GM12878 (cell line): ENCODE data around the gene RERE. TPM values are rescaled to one million over a fixed set of nuclear protein-coding genes. Genes with fewer than 3 reads are reported as not detected.

Source experiments
- ATAC-seq: fragments of 200-7000 bp; cut with Tn5 transposase; 3 replicates; pipeline ENCODE4 v1.9.1; 2020; ENCODE audit warnings: mild to moderate bottlenecking, moderate library complexity
- BruUV-seq: library from RNA; stranded (reverse); fragments of 400-500 nt; replicated peaks from 2 replicates; lab custom pipeline; 2021; lab: Mats Ljungman, UMichigan
- CTCF ChIA-PET: fragments of 300-600 bp; sonication (Branson Sonifier 250); formaldehyde crosslinking; extraction: SDS; loops from one replicate; lab custom pipeline; 2021; ENCODE audit warnings: inconsistent platforms; lab: Yijun Ruan, JAX
- POLR2A ChIA-PET: fragments of 350-600 bp; formaldehyde crosslinking; extraction: SDS; loops from one replicate; lab custom pipeline; 2021; ENCODE audit warnings: inconsistent platforms; lab: Charles Lee
- RAD21 ChIA-PET: fragments of 300-600 bp; sonication (Branson Sonifier 250); formaldehyde crosslinking; loops from one replicate; lab custom pipeline; 2023; ENCODE audit warnings: antibody characterized with exemption; ENCODE audit not compliant: unreplicated experiment; lab: Charles Lee
- SMC1A ChIA-PET: fragments of 300-600 bp; sonication (Branson Sonifier 250); formaldehyde crosslinking; loops from one replicate; lab custom pipeline; 2023; ENCODE audit not compliant: unreplicated experiment, uncharacterized antibody; lab: Charles Lee
- DNase-seq: peaks from one replicate; pipeline ENCODE4 v3.0.0-alpha.2; 2011; ENCODE audit warnings: low read depth, low spot score
- FAIRE-seq: peaks from 3 replicates; lab custom pipeline; 2011; peaks lifted over from hg19 to GRCh38; lab: Jason Lieb, UNC
- H2AFZ ChIP-seq: 2 replicates; pipeline ENCODE4 v1.6.0; 2011; ENCODE audit warnings: low read depth, low read length, control low read depth; ENCODE audit not compliant: control insufficient read depth
- H3K27ac ChIP-seq: 2 replicates; pipeline ENCODE4 v1.5.1; 2011; ENCODE audit warnings: control low read depth; ENCODE audit not compliant: control insufficient read depth, insufficient read depth
- H3K27me3 ChIP-seq, 2 experiments: replicated peaks in 1 of 2; 2 replicates each; pipeline versions ENCODE4 v1.6.0 to v1.6.1; 2011; ENCODE audit warnings: low read length in 1 of 2; ENCODE audit not compliant: control insufficient read depth in 2 of 2, insufficient read depth in 2 of 2
- H3K36me3 ChIP-seq, 2 experiments: 2 replicates each; pipeline ENCODE4 v1.5.1; 2011; ENCODE audit warnings: low read length in 1 of 2; ENCODE audit not compliant: control insufficient read depth in 2 of 2, insufficient read depth in 2 of 2
- H3K4me1 ChIP-seq: 2 replicates; pipeline ENCODE4 v1.6.1; 2011; ENCODE audit warnings: mild to moderate bottlenecking, low read length, moderate library complexity, mixed read lengths; ENCODE audit not compliant: control insufficient read depth, insufficient read depth
- H3K4me2 ChIP-seq: 2 replicates; pipeline ENCODE4 v1.6.0; 2011; ENCODE audit warnings: control low read depth; ENCODE audit not compliant: control insufficient read depth, insufficient read depth
- H3K4me3 ChIP-seq: fragments of 200-600 bp; sonication (generic); 2 replicates; pipeline ENCODE4 v1.5.1; 2016
- H3K79me2 ChIP-seq: 2 replicates; pipeline ENCODE4 v1.6.0; 2011; ENCODE audit warnings: low read length; ENCODE audit not compliant: control insufficient read depth, insufficient read depth
- H3K9ac ChIP-seq: 2 replicates; pipeline ENCODE4 v1.8.0; 2011; ENCODE audit warnings: low read length, control low read depth, mixed read lengths; ENCODE audit not compliant: control insufficient read depth, insufficient read depth
- H3K9me3 ChIP-seq: replicated peaks from 3 replicates; pipeline ENCODE4 v1.5.1; 2011; ENCODE audit warnings: mild to moderate bottlenecking, low read length; ENCODE audit not compliant: control insufficient read depth, insufficient read depth
- H4K20me1 ChIP-seq: 2 replicates; pipeline ENCODE4 v1.6.0; 2011; ENCODE audit not compliant: control insufficient read depth, insufficient read depth
- IKZF2 ChIP-seq, 2 experiments: fragments of 450-650 bp; IDR thresholded peaks; 2 replicates each; pipeline ENCODE4 v1.6.1; 2017; ENCODE audit warnings: mild to moderate bottlenecking in 2 of 2, moderate library complexity in 2 of 2
- MXI1 ChIP-seq: fragments of 150-350 bp; IDR thresholded peaks from 2 replicates; pipeline ENCODE4 v1.6.1; 2011; ENCODE audit warnings: low read depth, mild to moderate bottlenecking, inconsistent platforms, low read length, improper control_type of control experiment
- PRDM15 ChIP-seq: fragments of 450-650 bp; formaldehyde crosslinking; IDR thresholded peaks from 2 replicates; pipeline ENCODE4 v1.4.0; 2020; ENCODE audit warnings: mild to moderate bottlenecking, moderate library complexity
- SMAD5 ChIP-seq: IDR thresholded peaks from 2 replicates; pipeline ENCODE4 v1.6.1; 2016; ENCODE audit warnings: antibody characterized with exemption, low read depth
- SPI1 ChIP-seq: IDR thresholded peaks from 2 replicates; pipeline ENCODE4 v1.6.1; 2011; ENCODE audit warnings: low read depth, mild to moderate bottlenecking, low read length, moderate library complexity, borderline replicate concordance; ENCODE audit not compliant: insufficient read depth
- TAF1 ChIP-seq: IDR thresholded peaks from 2 replicates; pipeline ENCODE4 v1.6.1; 2011; ENCODE audit warnings: mild to moderate bottlenecking, low read depth, low read length, borderline replicate concordance
- TARDBP ChIP-seq: IDR thresholded peaks from 2 replicates; pipeline ENCODE4 v1.6.1; 2016; ENCODE audit warnings: borderline replicate concordance
- TCF12 ChIP-seq: IDR thresholded peaks from 2 replicates; pipeline ENCODE4 v1.6.1; 2011; ENCODE audit warnings: low read depth, mild to moderate bottlenecking, low read length
- WGBS: methylation state at CpG from one replicate; pipeline ENCODE4 v1.1.6; 2016; ENCODE audit warnings: low lambda C conversion rate; ENCODE audit not compliant: insufficient replicate concordance, insufficient coverage; ENCODE audit errors: missing lambda C conversion rate; 5-methylcytosine and 5-hydroxymethylcytosine counted together
- in situ Hi-C: fragments of 300-500 bp; cut with MboI; formaldehyde crosslinking; loops from 9 replicates; pipeline ENCODE4 v1.14.3; 2018; ENCODE audit warnings: mixed read lengths
- intact Hi-C: fragments of 100-400 bp; cut with micrococcal nuclease; formaldehyde crosslinking; loops from one replicate; pipeline ENCODE4 v1.14.2; 2022; ENCODE audit not compliant: unreplicated experiment
- polyA plus RNA-seq, 11 experiments: library from polyadenylated mRNA; depleted of rRNA in 4 of 11; unstranded in 6 of 11; stranded (reverse) in 5 of 11; fragments of >200 nt; fragmentation: Nextera tagmentation in 4 of 11; fragmentation: Illumina TruSeq in 1 of 11; extraction: Ambion mirVana in 4 of 11; extraction: Trizol in 1 of 11; gene quantifications; 1 replicate in 1 of 11; 2 replicates in 10 of 11; pipeline versions ENCODE4 v1.2.1 to v1.2.3, GENCODE V29; 2011 to 2016; ENCODE audit warnings: inconsistent platforms in 2 of 11, missing spikeins in 2 of 11, low read depth in 1 of 11
- total RNA-seq, 4 experiments: library from RNA; depleted of rRNA in 3 of 4; stranded (reverse); fragments of >200 nt in 3 of 4; fragmentation: Illumina TruSeq in 1 of 4; extraction: Trizol in 1 of 4; gene quantifications; 2 replicates each; pipeline versions ENCODE4 v1.2.1 to v1.2.3, GENCODE V29; 2013 to 2021
- TF ChIP-seq, protein P1 (sequence below): fragments of 450-650 bp; IDR thresholded peaks from 2 replicates; pipeline ENCODE4 v1.6.1; 2018; ENCODE audit warnings: borderline replicate concordance, mild to moderate bottlenecking; ENCODE audit not compliant: partially characterized antibody
- TF ChIP-seq, protein P2 (sequence below): fragments of 450-650 bp; IDR thresholded peaks from 2 replicates; pipeline ENCODE4 v1.6.1; 2017; ENCODE audit warnings: mild to moderate bottlenecking, moderate library complexity
- TF ChIP-seq, protein P3 (sequence below): IDR thresholded peaks from 2 replicates; pipeline ENCODE4 v1.6.1; 2012; ENCODE audit warnings: low read depth, low read length, improper control_type of control experiment

RERE gene
- total and polyA plus RNA-seq, 10 of the 15 experiments (the other 5 are each of a cell fraction or from before 2014, with no cell fraction given): 5.2 to 60.5 (median 20.2) TPM

DNA sequence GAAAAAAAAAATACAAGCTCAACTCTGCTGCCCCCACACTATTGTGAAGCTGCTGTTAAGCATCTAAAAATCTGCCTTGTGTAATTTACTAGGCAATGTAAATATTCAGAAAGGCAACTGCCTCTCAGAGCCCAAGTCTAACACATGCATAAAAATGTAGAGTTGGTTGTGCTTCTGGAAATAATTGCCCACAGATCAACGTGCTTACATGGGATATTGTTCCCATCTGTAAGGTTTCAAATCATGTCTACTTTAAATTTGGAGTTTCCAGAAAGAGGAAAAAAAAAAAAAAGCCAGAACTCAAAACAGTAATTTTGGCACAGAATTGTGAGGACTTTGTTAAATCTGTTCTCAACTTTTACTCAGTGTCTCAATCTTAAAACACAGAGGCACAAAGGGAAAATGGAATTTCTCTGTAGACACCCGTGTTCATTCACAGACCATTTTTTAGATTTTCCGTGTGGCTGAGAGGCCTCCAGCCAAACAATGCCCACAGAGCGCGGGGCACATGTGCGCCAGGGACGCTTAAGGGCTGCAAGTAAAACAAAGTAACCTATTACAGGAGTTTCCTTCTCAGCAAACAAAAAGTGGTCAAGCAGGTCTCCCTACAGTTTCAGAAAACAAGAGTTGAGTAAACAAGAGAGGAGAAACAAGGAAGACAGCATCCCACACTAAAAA lies 115.5 kb downstream of the RERE start:
- FAIRE-seq (peak; percentile 31), DNase-seq (no peak), ATAC-seq (peak; percentile 43)
- Histone ChIP-seq H4K20me1 (no peaks in the 10 kb centered on the region), H3K27me3 (no peaks in the 10 kb centered on the region), H3K4me2 (peak overlapping the region; percentile 64), H3K27ac (peak overlapping the region; percentile 69), H3K36me3 (no peaks in the 10 kb centered on the region), H3K9ac (peak overlapping the region; percentile 76), H3K9me3 (no peaks in the 10 kb centered on the region), H3K4me1 (no peaks in the 10 kb centered on the region; the same call in 1 of the 2 replicates), H3K79me2 (peaks cover 55% of the 10 kb centered on the region), H2AFZ (no peak overlapping the region; the same call in 1 of the 2 replicates), H3K4me3 (peak overlapping the region; percentile 57)
- BruUV-seq: TSS peak; percentile 98
- RAD21 ChIA-PET: interaction anchor here (0.9 to 4.4 kb wide), 14 partner anchors 11 to 147 kb away, joined by 3 to 19 read pairs (median 8); no protein-coding TSS in a partner anchor
- POLR2A ChIA-PET: interaction anchor here (0.6 to 3.1 kb wide), 9 partner anchors 11 to 536 kb away, joined by 3 to 17 read pairs (median 6); no protein-coding TSS in a partner anchor
- WGBS: 24% methylated on average over 7 of the region's 7 CpGs
- CTCF ChIA-PET: interaction anchor here (1.3 to 4.8 kb wide), 11 partner anchors 11 to 147 kb away, joined by 3 to 28 read pairs (median 9); no protein-coding TSS in a partner anchor
- SMC1A ChIA-PET: interaction anchor here (0.9 to 10.6 kb wide), 20 partner anchors 11 to 274 kb away, joined by 3 to 154 read pairs (median 6); no protein-coding TSS in a partner anchor
- intact Hi-C loops (loop anchor here (2.0 to 5.0 kb wide), 2 partner anchors 31 to 60 kb away; no protein-coding TSS in a partner anchor), in situ Hi-C loops (no loop called here)
- TF ChIP-seq, protein P1, sequence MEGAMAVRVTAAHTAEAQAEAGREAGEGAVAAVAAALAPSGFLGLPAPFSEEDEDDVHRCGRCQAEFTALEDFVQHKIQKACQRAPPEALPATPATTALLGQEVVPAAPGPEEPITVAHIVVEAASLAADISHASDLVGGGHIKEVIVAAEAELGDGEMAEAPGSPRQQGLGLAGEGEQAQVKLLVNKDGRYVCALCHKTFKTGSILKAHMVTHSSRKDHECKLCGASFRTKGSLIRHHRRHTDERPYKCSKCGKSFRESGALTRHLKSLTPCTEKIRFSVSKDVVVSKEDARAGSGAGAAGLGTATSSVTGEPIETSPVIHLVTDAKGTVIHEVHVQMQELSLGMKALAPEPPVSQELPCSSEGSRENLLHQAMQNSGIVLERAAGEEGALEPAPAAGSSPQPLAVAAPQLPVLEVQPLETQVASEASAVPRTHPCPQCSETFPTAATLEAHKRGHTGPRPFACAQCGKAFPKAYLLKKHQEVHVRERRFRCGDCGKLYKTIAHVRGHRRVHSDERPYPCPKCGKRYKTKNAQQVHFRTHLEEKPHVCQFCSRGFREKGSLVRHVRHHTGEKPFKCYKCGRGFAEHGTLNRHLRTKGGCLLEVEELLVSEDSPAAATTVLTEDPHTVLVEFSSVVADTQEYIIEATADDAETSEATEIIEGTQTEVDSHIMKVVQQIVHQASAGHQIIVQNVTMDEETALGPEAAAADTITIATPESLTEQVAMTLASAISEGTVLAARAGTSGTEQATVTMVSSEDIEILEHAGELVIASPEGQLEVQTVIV: no peak
- TF ChIP-seq SPI1: no peak
- TF ChIP-seq SMAD5: no peak
- TF ChIP-seq TARDBP: no peak
- TF ChIP-seq, protein P2, sequence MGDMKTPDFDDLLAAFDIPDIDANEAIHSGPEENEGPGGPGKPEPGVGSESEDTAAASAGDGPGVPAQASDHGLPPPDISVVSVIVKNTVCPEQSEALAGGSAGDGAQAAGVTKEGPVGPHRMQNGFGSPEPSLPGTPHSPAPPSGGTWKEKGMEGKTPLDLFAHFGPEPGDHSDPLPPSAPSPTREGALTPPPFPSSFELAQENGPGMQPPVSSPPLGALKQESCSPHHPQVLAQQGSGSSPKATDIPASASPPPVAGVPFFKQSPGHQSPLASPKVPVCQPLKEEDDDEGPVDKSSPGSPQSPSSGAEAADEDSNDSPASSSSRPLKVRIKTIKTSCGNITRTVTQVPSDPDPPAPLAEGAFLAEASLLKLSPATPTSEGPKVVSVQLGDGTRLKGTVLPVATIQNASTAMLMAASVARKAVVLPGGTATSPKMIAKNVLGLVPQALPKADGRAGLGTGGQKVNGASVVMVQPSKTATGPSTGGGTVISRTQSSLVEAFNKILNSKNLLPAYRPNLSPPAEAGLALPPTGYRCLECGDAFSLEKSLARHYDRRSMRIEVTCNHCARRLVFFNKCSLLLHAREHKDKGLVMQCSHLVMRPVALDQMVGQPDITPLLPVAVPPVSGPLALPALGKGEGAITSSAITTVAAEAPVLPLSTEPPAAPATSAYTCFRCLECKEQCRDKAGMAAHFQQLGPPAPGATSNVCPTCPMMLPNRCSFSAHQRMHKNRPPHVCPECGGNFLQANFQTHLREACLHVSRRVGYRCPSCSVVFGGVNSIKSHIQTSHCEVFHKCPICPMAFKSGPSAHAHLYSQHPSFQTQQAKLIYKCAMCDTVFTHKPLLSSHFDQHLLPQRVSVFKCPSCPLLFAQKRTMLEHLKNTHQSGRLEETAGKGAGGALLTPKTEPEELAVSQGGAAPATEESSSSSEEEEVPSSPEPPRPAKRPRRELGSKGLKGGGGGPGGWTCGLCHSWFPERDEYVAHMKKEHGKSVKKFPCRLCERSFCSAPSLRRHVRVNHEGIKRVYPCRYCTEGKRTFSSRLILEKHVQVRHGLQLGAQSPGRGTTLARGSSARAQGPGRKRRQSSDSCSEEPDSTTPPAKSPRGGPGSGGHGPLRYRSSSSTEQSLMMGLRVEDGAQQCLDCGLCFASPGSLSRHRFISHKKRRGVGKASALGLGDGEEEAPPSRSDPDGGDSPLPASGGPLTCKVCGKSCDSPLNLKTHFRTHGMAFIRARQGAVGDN: peak; percentile 65; the same call in 1 of the 2 replicates
- no peak for TF ChIP-seq IKZF2 (IDR thresholded peaks at IDR 0.05)
- TF ChIP-seq TAF1: 0 out of 2 replicates have a peak, but pooled peaks have one; percentile 18
- TF ChIP-seq, protein P3, sequence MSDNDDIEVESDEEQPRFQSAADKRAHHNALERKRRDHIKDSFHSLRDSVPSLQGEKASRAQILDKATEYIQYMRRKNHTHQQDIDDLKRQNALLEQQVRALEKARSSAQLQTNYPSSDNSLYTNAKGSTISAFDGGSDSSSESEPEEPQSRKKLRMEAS: no peak
- TF ChIP-seq TCF12: no peak
- TF ChIP-seq MXI1: peak; percentile 68; the same call in 1 of the 2 replicates
- TF ChIP-seq PRDM15: no peak
